Stimulated activated CD8-positive, alpha-beta memory T cell treated with anti-CD3 and anti-CD28 coated beads, Interleukin-7, amount 100 ng/mL, for 4 hours (primary cell): ENCODE results near the gene PTPRZ1.

Experiments used
- DNase-seq, 2 donors: peaks; one replicate each; pipeline ENCODE4 v3.0.0-alpha.2; 2020; ENCODE audit warnings: low read depth in 2 of 2

PTPRZ1 gene

GRCh38 chr7:121954803-121955202 is 81.8 kb downstream of the PTPRZ1 start:
- DNase-seq = no peak

DNA sequence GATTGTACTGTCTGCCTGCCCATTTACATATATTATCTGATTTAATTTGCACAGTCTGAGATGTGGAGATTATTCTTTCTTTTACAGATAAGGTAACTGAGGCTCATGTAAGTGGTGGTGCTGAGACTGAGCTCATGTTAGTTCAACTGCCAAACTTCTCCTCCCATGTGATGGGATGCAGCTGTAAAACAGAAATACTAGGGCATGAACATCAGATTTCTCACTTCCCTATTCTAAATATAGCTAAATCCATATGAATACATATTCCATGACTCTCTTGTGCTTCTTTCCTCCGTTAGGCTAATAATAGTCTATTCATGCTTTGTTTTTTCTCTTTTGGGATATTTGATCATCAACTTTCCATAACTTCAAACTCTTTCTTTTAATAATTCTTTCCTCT is 84.7 kb downstream of the PTPRZ1 start:
- no peak for DNase-seq

GRCh38 chr7:121960678-121961077 is 87.7 kb downstream of the PTPRZ1 start:
- DNase-seq = no peak

- DNase-seq = no peak
Observed at GRCh38 chr7:121961089-121961867, 88.3 kb downstream of the PTPRZ1 start.

DNA sequence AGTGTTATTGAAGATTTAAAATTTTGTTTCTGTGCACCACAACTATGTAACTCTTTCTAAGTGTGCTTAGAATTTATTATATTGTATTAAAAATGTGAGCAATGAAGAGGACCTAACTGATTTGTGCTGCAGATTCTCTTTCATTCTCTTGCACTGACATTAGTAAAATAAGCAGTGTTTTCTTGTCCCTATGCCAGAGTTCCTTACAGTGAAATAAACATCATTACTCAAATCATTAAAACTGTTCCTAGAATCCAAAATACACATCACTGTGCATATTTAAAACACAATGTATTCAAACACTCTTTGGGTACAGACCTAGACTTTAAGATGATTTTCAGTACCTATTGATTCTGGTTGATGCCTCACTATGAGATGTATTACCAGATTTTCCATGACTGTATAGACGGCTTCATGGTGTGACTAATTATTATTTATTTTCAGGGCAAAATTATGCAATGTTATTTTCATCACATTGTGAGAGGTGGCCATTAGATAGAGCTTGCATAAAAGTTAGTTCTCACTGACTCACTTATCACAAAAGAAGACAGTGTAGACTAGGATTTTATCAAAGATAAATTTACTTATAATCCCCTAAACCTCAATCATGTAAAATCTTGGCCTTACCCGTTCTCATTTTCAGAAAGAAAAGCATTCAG is 93.4 kb downstream of the PTPRZ1 start:
- DNase-seq = no peak

- no peak for DNase-seq
Observed at GRCh38 chr7:121966935-121967332, 94.0 kb downstream of the PTPRZ1 start.

DNA sequence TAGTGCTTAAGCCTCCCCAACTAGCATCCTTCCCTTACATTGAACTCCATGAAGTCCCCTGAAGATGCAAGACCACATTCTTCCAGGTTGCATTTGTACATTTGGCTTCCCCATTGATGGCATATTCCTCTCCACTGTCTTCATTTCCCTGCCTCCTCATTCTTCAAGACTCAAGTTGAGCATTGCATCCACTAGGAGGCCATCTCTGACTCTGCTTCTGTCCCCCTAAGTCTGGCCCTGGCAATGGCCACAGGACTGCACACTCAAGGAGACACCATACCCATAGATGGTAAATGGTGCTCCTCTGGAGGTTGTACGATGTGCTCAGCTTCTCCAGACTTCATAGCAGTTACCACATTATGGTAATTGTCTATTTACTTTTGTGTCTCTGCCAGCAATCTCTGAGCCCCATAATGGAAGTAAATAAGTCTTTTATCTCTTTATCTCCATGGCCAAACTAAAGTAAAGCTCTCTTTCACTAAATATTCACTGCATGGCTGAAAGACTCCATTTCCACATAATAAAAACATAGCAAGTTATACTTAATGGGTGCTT is 112.6 kb downstream of the PTPRZ1 start:
- no peak for DNase-seq

DNA sequence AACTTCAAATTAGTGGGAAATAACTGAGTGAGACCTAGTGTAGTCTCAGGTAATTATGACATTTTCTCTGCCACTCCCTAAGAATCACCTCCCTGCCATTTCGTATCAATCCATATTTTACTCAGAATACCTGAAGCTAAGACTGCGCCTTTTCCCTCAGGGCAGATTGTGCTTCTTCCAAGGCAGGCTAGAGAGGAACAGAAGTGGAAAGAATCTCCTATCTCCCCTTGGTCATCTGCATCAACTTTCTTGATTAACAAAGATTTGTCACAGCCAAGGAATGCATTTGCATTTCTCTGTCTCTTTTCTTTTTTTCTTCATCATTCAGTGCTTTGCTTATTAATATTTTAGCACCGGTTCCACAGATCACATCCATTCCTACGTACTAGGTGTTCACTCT is 119.1 kb downstream of the PTPRZ1 start:
- DNase-seq = no peak

DNA sequence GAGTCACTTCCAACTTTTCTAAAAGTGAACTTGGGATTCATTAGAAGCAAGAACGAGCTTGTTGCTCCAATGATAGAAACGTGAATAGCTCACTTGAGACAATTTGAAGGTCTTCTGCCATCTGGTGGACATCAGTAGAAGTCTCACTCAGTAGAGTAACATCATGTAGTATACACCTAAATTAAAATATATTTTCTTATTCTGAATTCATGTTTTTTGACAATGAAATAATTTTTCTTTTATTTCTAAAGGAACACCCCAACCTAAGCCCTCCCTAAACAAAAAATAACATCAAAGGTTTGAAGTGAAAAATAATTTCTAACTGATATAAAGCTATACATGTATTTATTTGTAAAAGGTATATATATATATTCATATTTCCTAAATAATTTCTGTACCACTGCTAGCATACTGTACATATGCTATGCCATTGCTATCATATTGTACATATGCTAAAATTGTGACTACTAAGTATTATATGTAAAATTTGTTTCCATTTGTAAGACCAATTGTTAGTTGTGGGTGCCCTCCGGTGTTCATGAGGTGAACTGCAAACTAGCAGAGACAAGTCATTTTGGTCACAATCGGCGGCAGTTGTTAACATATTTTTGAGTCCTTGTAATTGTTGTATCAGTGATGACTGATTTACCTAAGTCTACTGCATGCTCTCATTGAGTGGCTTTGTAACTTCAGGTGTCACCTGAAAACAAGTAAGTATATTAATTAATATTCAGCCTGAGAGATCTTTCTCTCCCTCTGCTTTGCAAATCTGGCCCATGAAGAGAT is 121.9 kb downstream of the PTPRZ1 start:
- no peak for DNase-seq

DNA sequence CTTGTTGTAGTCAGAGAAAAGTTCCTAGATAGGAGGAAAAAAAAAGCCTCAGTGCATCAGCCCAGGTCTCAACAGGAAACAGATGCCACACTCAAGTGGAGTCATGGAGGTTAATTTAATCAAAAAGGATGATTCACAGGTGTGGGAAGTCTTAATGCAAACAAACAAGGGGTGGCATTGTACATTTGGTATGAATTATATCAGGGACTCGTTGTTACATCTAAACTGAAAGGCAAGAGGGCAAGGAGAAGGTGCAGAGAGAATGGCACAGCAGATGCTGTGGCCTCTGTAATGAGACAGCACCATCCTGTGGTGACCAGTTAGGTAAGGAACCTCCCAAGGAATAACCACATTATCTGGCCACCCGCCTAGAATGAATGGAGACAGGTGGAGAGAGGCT is 133.7 kb downstream of the PTPRZ1 start:
- DNase-seq = no peak

- no peak for DNase-seq
Observed at GRCh38 chr7:122010116-122010515, 137.2 kb downstream of the PTPRZ1 start.

DNA sequence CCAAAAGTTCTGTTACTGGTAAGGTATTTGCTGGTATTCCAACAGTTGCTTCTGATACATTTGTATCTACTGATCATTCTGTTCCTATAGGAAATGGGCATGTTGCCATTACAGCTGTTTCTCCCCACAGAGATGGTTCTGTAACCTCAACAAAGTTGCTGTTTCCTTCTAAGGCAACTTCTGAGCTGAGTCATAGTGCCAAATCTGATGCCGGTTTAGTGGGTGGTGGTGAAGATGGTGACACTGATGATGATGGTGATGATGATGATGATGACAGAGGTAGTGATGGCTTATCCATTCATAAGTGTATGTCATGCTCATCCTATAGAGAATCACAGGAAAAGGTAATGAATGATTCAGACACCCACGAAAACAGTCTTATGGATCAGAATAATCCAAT is 140.1 kb downstream of the PTPRZ1 start:
- DNase-seq = no peak

GRCh38 chr7:122013630-122014029 is 140.7 kb downstream of the PTPRZ1 start:
- no peak for DNase-seq

GRCh38 chr7:122014697-122015096 is 141.7 kb downstream of the PTPRZ1 start:
- no peak for DNase-seq

DNA sequence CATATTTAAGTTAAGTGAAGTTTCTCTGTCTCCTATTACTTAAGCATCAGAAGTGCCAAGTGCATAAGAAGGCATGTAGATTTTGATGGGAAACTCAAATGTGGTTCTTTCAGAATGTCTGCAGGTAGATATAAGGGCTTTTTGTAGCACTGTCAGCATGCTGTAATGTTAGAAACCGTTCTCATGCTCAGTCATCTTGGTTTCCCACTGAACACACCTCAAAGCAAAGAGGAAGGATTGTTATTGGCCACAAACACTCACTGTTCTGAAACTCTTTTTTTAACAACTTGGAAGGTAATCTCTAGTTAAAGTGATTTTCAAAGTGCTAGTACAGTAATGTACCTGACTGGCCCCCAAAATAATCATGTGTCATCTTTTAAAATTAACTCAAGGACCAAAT is 145.1 kb downstream of the PTPRZ1 start:
- DNase-seq = no peak

- no peak for DNase-seq
Observed at GRCh38 chr7:122027058-122027457, 154.1 kb downstream of the PTPRZ1 start.

DNA sequence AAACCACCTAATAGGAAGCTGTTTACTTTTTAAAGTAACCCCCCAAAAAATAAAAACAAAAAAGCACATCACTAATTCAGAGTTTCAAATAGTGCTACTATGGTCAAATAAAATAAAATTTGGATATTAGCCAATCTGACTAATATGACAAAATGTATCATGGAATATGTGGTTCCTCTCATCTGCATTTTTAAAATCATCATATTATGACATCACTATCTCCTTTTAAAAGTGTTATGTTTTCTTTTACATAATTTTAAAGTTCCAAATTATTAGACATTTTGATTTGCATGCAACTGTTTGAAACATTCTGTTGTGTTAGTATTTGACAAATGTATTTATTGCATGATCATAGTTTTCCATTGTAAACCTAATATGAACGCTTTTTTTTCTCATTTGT is 160.7 kb downstream of the PTPRZ1 start:
- DNase-seq = no peak

- DNase-seq = no peak
Observed at GRCh38 chr7:122035876-122036275, 162.9 kb downstream of the PTPRZ1 start.

GRCh38 chr7:122038134-122038533 is 165.2 kb downstream of the PTPRZ1 start:
- DNase-seq = no peak

DNA sequence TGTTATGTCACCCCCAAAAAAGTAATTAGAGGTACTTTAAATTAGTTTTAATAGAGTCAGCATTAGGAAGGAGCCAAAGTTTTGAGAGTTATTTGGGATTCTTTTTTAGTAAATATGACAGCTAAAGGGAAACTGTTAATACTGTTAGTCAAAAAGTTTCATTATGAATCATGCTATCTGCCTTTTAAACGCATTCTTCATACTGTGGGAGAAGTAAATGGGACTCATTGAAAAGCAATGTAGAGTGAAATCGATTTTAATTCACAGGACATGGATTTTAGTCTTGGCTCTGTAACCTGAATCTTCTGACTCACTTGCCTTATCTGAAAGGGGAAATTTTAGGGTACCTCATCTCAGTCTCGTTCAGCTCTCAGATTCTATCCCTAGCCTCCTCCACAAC is 165.9 kb downstream of the PTPRZ1 start:
- no peak for DNase-seq

GRCh38 chr7:122040147-122040546 is 167.2 kb downstream of the PTPRZ1 start:
- no peak for DNase-seq

- DNase-seq = no peak
Observed at GRCh38 chr7:122046402-122046801, 173.4 kb downstream of the PTPRZ1 start.
